Measurements from ENCODE around the gene EMX1.

DNA sequence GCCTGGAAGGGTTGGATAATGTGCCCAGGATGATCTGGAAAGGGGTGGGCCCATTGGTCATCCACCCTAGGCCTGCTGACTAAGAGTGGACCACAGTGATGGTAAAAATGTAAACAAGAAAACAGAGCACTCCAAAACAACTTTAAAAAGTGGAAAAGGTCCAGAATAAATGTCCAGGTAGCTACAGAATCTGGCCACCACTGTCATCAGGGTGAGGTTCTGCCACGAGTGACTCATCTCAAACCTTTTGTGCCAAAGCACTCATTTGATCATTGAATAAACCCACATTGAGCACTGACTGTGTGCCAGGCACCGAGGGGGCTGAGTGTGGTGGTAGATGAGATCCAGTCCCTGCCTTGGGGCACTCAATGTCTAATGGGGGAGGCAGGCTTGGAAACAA lies 64.9 kb downstream of the EMX1 start:
- TF ChIP-seq POLR2AphosphoS5 (IDR thresholded peaks at IDR 0.05; ENCODE audit: low read depth) (no peak), CTCF (IDR thresholded peaks at IDR 0.05; ENCODE audit: insufficient read depth, low read length) (no peak), SPI1 (IDR thresholded peaks at IDR 0.05; ENCODE audit: borderline replicate concordance, low read depth) (no peak), GABPA (IDR thresholded peaks at IDR 0.05; ENCODE audit: low read depth) (no peak)
